Cardiac muscle cell (in vitro differentiated cells and primary cell): ENCODE measurements around the gene SH3D21. TPM values are rescaled to one million over a fixed set of nuclear protein-coding genes. Genes with fewer than 3 reads are reported as not detected.

ENCODE experiments used
- DNase-seq, 2 donors: peaks; one replicate each; pipeline versions ENCODE4 v3.0.0 to v3.0.0-alpha.2; 2010 to 2017; ENCODE audit warnings: low read depth in 1 of 2, low spot score in 1 of 2
- H3K27ac ChIP-seq: fragments of 200-600 bp; sonication (generic); 2 replicates; pipeline ENCODE4 v1.5.1; 2016
- H3K27me3 ChIP-seq: fragments of 200-600 bp; sonication (generic); 2 replicates; pipeline ENCODE4 v1.6.0; 2016; ENCODE audit warnings: control low read depth
- H3K36me3 ChIP-seq: fragments of 200-600 bp; sonication (generic); 2 replicates; pipeline ENCODE4 v1.5.1; 2016; ENCODE audit warnings: control low read depth
- H3K4me1 ChIP-seq: fragments of 200-600 bp; sonication (generic); 2 replicates; pipeline ENCODE4 v1.8.1; 2017; ENCODE audit warnings: low read depth, mild to moderate bottlenecking, mixed run types
- H3K4me3 ChIP-seq: fragments of 200-600 bp; sonication (generic); 2 replicates; pipeline ENCODE4 v1.5.1; 2016; ENCODE audit warnings: mild to moderate bottlenecking
- H3K9me3 ChIP-seq: fragments of 200-600 bp; sonication (generic); 2 replicates; pipeline ENCODE4 v1.5.1; 2017; ENCODE audit warnings: low read depth, mild to moderate bottlenecking, control low read depth
- polyA plus RNA-seq: library from polyadenylated mRNA; unstranded; fragments of >200 nt; fragmentation: Nextera tagmentation; extraction: Ambion mirVana; gene quantifications from 2 replicates; pipeline ENCODE4 v1.2.1, GENCODE V29; 2016
- total RNA-seq: library from RNA; depleted of rRNA; stranded (reverse); fragments of >200 nt; gene quantifications from 2 replicates; pipeline ENCODE4 v1.2.3, GENCODE V29; 2016
- TF ChIP-seq, protein P1 (sequence below): IDR thresholded peaks from 2 replicates; pipeline ENCODE4 v1.5.1; 2012; ENCODE audit warnings: low read depth, mild to moderate bottlenecking, low read length

Gene SH3D21
- total and polyA plus RNA-seq, 2 experiments from 2014 or later, result 13.5 to 44.0 TPM

DNA sequence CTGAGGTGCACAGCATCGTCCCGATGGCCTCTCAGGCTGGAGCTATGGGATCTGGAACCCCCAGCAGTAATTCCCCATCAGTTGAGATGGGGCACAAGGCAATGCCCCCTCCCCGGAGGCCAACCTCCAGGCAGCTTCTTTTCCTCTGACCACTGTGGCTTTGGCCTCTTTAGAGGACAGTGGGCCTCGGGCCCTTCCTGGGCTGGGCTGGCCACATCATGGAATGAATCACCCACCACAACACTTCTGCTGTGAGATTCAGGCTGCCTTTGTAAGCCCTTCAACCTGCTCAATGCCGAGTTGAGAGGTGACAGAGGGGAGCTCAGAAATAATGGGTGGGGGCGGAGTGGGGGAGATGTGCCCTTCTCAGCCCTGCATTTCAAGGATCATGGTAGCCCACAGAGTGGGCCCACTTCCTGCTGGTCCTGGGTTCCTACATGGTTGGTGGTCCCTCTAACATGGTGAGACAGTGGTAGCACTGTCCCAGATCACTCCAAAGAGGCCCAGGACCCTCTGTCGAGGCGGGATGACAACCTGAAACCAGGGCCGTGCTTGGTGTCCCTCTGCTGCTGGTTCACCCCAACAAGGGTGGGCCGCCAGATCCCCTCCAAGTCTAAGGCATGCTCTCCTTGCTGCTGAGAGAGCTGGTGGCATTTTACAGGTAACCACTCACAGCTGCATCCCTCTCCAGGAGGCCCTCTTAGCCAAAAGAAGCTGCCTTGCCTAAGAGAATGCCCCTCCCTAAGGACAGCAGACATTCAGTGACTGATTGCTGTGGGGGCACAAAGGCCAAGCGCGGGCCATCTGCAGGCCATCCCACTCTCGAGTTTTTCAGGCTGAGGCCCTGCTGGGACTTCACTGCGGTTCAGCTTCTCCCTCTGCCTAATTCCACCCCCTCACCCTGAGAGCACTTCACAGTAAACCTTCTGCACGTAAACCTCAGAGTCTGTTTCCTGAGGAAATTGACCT, 47.0 kb downstream of the SH3D21 start:
- peaks cover 19% of the 10 kb centered on the region for H3K36me3 ChIP-seq
- TF ChIP-seq, protein P1, sequence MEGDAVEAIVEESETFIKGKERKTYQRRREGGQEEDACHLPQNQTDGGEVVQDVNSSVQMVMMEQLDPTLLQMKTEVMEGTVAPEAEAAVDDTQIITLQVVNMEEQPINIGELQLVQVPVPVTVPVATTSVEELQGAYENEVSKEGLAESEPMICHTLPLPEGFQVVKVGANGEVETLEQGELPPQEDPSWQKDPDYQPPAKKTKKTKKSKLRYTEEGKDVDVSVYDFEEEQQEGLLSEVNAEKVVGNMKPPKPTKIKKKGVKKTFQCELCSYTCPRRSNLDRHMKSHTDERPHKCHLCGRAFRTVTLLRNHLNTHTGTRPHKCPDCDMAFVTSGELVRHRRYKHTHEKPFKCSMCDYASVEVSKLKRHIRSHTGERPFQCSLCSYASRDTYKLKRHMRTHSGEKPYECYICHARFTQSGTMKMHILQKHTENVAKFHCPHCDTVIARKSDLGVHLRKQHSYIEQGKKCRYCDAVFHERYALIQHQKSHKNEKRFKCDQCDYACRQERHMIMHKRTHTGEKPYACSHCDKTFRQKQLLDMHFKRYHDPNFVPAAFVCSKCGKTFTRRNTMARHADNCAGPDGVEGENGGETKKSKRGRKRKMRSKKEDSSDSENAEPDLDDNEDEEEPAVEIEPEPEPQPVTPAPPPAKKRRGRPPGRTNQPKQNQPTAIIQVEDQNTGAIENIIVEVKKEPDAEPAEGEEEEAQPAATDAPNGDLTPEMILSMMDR, result no peak
- H3K4me3 ChIP-seq, result no peak overlapping the region
- no peaks in the 10 kb centered on the region for H3K27me3 ChIP-seq
- H3K9me3 ChIP-seq, result no peaks in the 10 kb centered on the region
- no peaks in the 10 kb centered on the region for H3K4me1 ChIP-seq
- H3K27ac ChIP-seq, result peak overlapping the region; percentile 57
- peak in 1 of 2 donors; percentile 53 for DNase-seq

DNA sequence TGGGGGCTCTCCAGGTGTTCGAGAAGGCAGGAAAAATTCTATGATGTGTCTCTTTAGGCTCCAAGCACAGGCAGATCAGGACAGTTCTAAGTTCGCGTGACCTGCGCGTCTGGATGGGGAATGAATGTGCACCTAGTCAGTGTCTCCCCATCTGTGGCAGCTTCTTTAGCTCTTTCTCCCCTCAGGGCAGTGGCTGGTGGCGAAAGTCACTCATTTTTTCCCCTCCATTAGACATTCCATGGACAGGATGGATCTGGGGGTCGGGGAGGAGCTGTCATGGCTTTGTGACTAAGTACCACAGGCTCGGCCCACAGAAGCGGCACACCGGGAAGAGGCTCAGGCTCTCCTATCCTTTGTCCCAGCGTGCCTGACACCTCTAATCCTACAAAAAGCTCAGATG, 48.3 kb downstream of the SH3D21 start:
- no peaks in the 10 kb centered on the region for H3K9me3 ChIP-seq
- peaks cover 20% of the 10 kb centered on the region for H3K36me3 ChIP-seq
- H3K27me3 ChIP-seq, result no peaks in the 10 kb centered on the region
- no peak overlapping the region for H3K4me3 ChIP-seq
- H3K4me1 ChIP-seq, result no peaks in the 10 kb centered on the region
- TF ChIP-seq, protein P1, result no peak
- H3K27ac ChIP-seq, result no peak overlapping the region
- DNase-seq, result no peak

- Histone ChIP-seq H3K27me3 (no peaks in the 10 kb centered on the region), H3K9me3 (no peaks in the 10 kb centered on the region), H3K4me1 (no peaks in the 10 kb centered on the region), H3K27ac (no peak overlapping the region), H3K36me3 (peaks cover 18% of the 10 kb centered on the region), H3K4me3 (no peak overlapping the region)
- TF ChIP-seq, protein P1, result no peak
- no peak for DNase-seq
Observed at GRCh38 chr1:36355811-36356210, 49.6 kb downstream of the SH3D21 start.

- no peaks in the 10 kb centered on the region for H3K27me3 ChIP-seq
- no peaks in the 10 kb centered on the region for H3K4me1 ChIP-seq
- TF ChIP-seq, protein P1, result no peak
- no peak for DNase-seq
- no peaks in the 10 kb centered on the region for H3K9me3 ChIP-seq
- no peak overlapping the region for H3K4me3 ChIP-seq
- H3K27ac ChIP-seq, result no peak overlapping the region
- peaks cover 17% of the 10 kb centered on the region for H3K36me3 ChIP-seq
Observed at GRCh38 chr1:36358514-36359084, 52.4 kb downstream of the SH3D21 start.

- no peak for DNase-seq
- H3K27ac ChIP-seq, result no peak overlapping the region
- H3K4me3 ChIP-seq, result no peak overlapping the region
- no peaks in the 10 kb centered on the region for H3K27me3 ChIP-seq
- TF ChIP-seq, protein P1, result no peak
- peaks cover 13% of the 10 kb centered on the region for H3K36me3 ChIP-seq
- H3K9me3 ChIP-seq, result no peaks in the 10 kb centered on the region
- H3K4me1 ChIP-seq, result no peaks in the 10 kb centered on the region
Observed at GRCh38 chr1:36359383-36359782, 53.2 kb downstream of the SH3D21 start.
